Stimulated activated CD4-positive, alpha-beta T cell treated with anti-CD3 and anti-CD28 coated beads, Interleukin-15, amount 100 ng/mL, for 24 hours (primary cell): ENCODE results near the gene BCO2.
"Not testable (repeated sequence)": the region's sequence is repeated elsewhere in the genome, so short reads cannot be mapped to it uniquely, and the experiment has no call there.

Experiments
- DNase-seq: peaks from one replicate; pipeline ENCODE4 v3.0.0-alpha.2; 2020

BCO2 gene

GRCh38 chr11:112167145-112167544 is 8.2 kb upstream of the BCO2 start, which contains the start of gene TEX12:
TSS of gene TEX12 (plus strand) at chr11:112167372. CDS start at chr11:112169269, 1,897 bp downstream.
- no peak for DNase-seq

- DNase-seq = no peak
These were observed 2.8 kb upstream of the BCO2 start for GRCh38 chr11:112172362-112172994.

GRCh38 chr11:112173152-112173551 is 2.2 kb upstream of the BCO2 start:
- no peak for DNase-seq

DNA sequence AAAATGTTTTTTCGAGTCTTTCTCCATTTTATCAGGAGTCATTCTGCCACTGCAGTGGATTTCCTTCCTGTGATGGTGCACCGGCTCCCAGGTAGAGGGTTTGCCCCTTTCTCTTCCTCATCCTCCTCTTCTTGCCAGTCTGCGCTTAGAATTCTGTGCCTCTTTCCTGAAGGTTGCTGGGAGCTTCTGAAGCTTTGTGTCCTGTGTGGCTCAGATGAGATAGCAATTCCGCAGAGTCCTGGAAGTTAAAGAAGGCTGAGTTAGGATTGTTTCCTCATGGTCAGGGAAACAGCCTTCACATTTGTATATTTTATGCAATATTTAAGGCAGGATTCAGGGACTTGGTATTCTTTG is 264 bp downstream of the BCO2 start:
- no peak for DNase-seq

GRCh38 chr11:112176077-112176476 is 765 bp downstream of the BCO2 start:
- no peak for DNase-seq

DNA sequence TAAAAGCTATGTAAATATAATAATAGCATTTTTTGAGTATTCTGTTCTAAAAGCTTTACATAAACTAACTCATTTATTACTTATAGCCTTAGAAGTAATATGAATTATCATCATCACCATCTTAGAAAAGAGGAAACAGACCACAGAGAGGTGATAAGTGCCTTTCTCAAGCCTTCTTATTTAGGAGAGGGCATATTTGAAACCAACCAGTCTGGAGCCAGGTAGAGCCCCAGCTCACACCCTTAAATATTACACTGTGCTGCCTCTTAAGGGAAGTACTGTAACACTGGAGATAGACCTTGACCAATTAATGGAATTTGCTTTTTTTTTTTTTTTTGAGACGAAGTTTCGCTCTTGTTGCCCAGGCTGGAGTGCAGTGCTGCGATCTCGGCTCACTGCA is 2.3 kb downstream of the BCO2 start:
- DNase-seq = no peak

GRCh38 chr11:112178428-112178827 is 3.1 kb downstream of the BCO2 start:
- no peak for DNase-seq

DNA sequence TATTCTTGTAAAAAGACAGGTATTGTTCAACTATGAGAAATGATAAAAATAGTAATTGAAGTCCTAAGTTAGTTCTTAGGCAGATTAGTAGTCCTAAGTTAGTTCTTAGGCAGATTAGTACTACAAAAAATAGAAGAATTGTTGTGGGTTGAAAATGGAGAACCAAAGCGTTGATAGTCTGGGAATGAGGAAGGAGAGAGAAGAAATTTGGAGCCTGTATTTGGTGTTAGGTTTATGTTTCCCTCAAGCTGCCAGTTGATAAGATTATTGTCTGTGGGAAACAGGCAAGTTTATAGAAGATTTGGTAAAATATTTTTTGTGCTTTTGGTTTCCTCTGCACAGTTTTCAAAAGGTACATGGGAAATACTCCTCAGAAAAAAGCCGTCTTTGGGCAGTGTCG is 3.6 kb downstream of the BCO2 start:
- no peak for DNase-seq

DNA sequence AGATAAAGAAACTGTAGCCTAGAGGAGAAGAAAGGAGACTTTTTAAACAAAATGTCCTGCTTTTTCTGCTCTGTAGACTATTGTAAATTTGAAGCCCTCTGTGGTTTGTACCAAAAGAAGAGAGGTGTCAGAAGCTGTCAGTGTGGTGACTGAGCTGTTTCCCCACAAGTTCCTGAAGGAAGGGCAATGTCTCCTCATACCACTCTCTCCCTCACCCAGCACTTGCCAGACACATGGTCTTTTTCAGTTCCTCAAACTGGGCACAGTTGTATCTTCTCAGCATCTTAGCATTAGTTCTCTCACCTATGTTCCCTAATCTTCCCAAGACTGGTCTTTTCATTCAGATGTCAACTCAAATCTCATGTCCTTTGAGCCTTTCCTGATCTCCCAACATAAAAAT is 4.3 kb downstream of the BCO2 start:
- DNase-seq = no peak

- no peak for DNase-seq
These were observed 7.6 kb downstream of the BCO2 start for GRCh38 chr11:112182867-112183266.

DNA sequence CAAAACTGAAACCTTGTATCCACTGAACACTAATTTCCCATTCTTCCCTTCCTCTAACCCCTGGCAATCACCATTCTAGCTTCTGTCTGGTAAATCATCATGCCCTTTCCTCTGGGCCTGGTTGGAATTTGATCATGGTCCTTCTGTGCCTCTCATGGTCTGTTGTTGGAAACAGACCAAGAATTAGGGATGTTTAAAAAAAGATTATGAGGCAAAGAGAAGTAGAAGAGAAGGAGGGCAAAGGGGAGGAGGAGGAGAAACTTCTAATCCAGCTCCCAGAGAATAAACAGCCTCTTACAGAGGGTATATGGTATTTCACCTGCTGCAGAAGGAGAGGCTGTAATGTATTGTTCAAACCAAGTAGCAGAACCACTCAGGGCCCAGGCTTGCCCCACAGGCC is 10.6 kb downstream of the BCO2 start:
- no peak for DNase-seq

DNA sequence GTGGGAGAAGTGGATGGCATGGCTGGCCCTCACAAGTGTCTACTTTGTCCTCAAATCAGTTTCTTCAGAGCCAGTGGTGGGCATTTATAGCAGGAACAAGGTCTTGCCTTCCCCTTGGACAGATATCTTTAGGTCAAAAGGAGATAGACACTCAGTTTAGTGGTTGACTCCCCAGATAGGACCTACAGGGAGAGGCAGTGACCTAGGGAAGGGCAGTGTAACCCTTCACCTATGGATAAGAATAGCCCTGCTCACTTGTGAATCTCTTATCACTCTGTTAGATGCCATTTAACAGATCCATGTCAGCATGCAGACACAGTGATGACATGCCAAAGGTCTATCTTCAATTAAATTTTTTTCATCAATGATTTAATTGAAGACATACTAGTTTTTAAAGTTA is 11.0 kb downstream of the BCO2 start:
- no peak for DNase-seq

DNA sequence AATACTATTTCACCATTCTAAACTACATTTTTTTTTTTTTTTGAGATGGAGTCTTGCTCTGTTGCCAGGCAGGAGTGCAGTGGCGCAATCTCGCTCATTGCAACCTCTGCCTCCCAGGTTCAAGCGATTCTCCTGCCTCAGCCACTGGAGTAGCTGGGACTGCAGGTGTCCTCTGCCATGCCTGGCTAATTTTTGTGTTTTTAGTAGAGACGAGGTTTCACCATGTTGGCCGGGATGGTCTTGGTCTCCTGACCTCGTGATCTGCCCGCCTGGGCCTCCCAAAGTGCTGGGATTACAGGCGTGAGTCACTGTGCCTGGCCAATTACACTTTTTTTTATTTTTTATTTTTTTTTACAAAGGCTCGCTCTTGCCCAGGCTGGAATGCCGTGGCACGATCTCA is 19.8 kb downstream of the BCO2 start:
- DNase-seq = not testable (repeated sequence)

GRCh38 chr11:112195951-112196351 is 20.6 kb downstream of the BCO2 start:
- DNase-seq = no peak

- no peak for DNase-seq
These were observed 21.3 kb downstream of the BCO2 start for GRCh38 chr11:112196519-112197087.

DNA sequence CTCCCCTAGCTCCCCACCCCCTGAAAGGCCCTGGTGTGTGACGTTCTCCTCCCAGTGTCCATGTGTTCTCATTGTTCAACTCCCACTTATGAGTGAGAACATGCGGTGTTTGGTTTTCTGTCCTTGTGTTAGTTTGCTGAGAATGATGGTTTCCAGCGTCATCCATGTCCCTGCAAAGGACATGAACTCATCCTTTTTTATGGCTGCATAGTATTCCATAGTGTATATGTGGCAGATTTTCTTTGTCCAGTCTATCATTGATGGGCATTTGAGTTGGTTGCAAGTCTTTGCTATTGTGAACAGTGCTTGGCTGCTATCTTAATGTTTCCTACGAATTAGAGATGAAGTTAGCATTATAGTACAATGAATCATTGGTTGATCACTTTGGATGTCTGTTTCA is 23.8 kb downstream of the BCO2 start:
- DNase-seq = not testable (repeated sequence)

- DNase-seq = no peak
These were observed 24.9 kb downstream of the BCO2 start for GRCh38 chr11:112200252-112200651.

DNA sequence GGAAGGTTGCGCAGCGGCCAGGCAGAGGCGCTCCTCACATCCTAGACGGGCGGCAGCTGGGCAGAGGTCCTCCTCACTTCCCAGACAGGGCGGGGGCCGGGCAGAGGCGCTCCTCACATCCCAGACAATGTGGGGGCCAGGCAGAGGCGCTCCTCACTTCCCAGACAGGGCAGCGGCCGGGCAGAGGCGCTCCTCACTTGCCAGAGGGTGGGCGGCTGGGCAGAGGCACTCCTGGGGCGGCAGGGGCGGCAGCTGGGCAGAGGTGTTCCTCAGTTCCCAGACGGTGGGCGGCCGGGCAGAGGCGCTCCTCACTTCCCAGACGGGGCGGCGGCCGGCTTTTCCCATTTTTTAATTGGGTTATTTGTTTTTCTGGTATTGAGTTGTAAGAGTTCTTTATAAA is 30.8 kb downstream of the BCO2 start:
- no peak for DNase-seq

GRCh38 chr11:112210890-112211289 is 35.6 kb downstream of the BCO2 start:
- DNase-seq = no peak

DNA sequence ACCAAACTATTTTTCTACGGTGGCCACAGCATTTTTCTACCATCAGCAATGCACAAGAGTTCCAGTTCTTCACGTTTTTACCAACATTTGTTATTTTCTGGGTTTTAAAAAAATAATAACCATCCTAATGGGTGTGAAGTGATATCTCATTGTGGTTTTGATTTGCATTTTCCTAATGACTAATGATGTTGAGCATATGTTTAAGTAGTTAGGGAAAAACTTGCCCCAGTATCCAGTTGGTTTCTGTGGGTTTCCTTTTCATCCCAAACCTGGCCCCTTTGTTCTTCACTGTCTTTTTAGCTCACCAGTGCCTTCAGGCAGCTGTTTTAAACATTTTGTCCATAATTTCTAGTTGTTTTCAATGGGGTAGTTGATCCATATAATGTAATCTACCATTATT is 36.2 kb downstream of the BCO2 start:
- peak; percentile 42 for DNase-seq

GRCh38 chr11:112212290-112212689 is 37.0 kb downstream of the BCO2 start:
- no peak for DNase-seq

DNA sequence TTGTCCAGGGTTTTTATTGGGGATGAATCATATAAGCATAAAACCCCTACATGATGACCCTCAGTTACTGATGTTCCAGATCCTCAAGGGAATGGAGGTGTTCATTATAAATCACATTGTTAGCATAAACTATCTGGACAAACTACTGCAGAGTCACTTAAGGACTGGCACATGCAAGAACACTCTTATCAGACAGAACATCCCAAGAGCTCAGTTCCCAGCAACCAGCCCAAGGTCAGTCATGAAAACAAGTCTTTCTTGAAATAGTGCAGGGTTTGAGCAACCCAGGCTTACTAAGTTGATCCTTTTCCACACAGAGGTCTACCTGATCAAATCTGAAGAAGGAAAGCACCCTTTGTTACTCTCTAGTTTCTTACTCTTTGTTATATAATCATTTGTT is 37.4 kb downstream of the BCO2 start:
- DNase-seq = no peak

DNA sequence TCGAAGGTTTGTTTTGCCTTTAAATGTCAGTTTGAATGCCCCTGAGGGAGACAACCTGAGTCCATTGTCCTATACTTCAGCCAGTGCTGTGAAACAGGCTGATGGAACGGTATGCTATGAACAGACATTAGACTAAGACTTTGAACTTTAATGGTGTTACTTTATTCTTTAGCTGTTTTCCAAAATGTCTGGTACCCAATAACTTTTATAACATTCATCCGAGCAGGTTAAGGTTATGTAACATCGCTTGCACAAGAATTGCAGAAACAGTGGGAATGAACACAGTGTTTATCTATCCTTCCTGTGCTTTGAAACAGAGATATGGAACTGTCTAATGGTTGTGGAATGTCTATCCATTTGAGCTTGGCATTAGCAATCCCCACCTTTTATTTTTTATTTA is 38.4 kb downstream of the BCO2 start:
- DNase-seq = no peak

DNA sequence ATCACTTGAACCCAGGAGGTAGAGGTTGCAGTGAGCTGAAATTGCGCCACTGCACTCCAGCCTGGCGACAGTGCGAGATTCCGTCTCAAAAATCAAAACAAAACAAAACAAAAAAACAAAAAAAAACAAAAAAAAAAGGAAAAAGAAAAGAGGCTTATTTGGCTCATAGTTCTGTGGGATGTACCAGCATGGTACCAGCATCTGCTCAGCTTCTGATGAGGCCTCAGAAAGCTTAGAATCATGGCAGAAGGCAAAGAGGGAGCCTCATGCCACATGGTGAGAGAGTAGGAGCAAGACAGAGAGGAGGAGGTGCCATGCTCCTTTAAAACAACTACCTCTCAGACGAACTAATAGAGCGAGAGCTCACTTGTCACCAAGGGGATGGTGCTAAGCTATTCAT is 40.3 kb downstream of the BCO2 start:
- DNase-seq = no peak

- no peak for DNase-seq
These were observed 41.3 kb downstream of the BCO2 start for GRCh38 chr11:112216561-112217105.
